H1 (cell line): ENCODE data around the gene SPG11. TPM values are rescaled to one million over a fixed set of nuclear protein-coding genes. Genes with fewer than 3 reads are reported as not detected.
"Not testable (repeated sequence)": the region's sequence is repeated elsewhere in the genome, so short reads cannot be mapped to it uniquely, and the experiment has no call there.

Source experiments
- CTCF ChIA-PET: fragments of 300-600 bp; sonication (Branson Sonifier 250); formaldehyde crosslinking; loops from one replicate; lab custom pipeline; 2021; ENCODE audit not compliant: partially characterized antibody; lab: Charles Lee
- POLR2A ChIA-PET: fragments of 300-600 bp; sonication (Branson Sonifier 250); formaldehyde crosslinking; loops from one replicate; lab custom pipeline; 2021; ENCODE audit warnings: inconsistent platforms; ENCODE audit not compliant: partially characterized antibody; lab: Charles Lee
- DNase-seq, 2 experiments: peaks; one replicate each; pipeline versions ENCODE4 v3.0.0 to v3.0.0-alpha.2; 2010 to 2022; ENCODE audit warnings: low spot score in 2 of 2, low read depth in 1 of 2, mixed read lengths in 1 of 2
- FAIRE-seq: peaks from 2 replicates; lab custom pipeline; 2011; peaks lifted over from hg19 to GRCh38; lab: Jason Lieb, UNC
- H2AFZ ChIP-seq: 2 replicates; pipeline ENCODE4 v1.8.1; 2012; ENCODE audit warnings: low read length, inconsistent platforms
- H2AK5ac ChIP-seq: 2 replicates; pipeline ENCODE4 v1.6.1; 2013; ENCODE audit warnings: low read depth, low read length
- H2BK120ac ChIP-seq: replicated peaks from 2 replicates; pipeline ENCODE3; 2013; ENCODE audit warnings: low read depth, low read length, inconsistent platforms
- H2BK12ac ChIP-seq: 2 replicates; pipeline ENCODE4 v1.6.1; 2013; ENCODE audit warnings: low read depth, low read length
- H2BK15ac ChIP-seq: 2 replicates; pipeline ENCODE4 v1.6.1; 2013; ENCODE audit warnings: low read length
- H2BK20ac ChIP-seq: 2 replicates; pipeline ENCODE4 v1.6.1; 2013; ENCODE audit warnings: low read length
- H2BK5ac ChIP-seq: 2 replicates; pipeline ENCODE4 v1.6.1; 2013; ENCODE audit warnings: low read depth, low read length
- H3K14ac ChIP-seq: 2 replicates; pipeline ENCODE4 v1.6.1; 2013; ENCODE audit warnings: inconsistent platforms; ENCODE audit not compliant: insufficient read length
- H3K18ac ChIP-seq: 2 replicates; pipeline ENCODE4 v1.6.1; 2013; ENCODE audit warnings: low read length; ENCODE audit errors: extremely low read depth
- H3K23ac ChIP-seq: 2 replicates; pipeline ENCODE4 v1.6.1; 2013; ENCODE audit warnings: inconsistent platforms; ENCODE audit not compliant: insufficient read length
- H3K23me2 ChIP-seq: 2 replicates; pipeline ENCODE4 v1.6.1; 2013; ENCODE audit warnings: low read depth, low read length
- H3K27ac ChIP-seq: 2 replicates; pipeline ENCODE4 v1.6.1; 2011; ENCODE audit warnings: low read depth, low read length, inconsistent platforms
- H3K27me3 ChIP-seq, 4 experiments: replicated peaks in 1 of 4; 1 replicate in 1 of 4; 2 replicates in 3 of 4; pipeline versions ENCODE4 v1.6.1 to v1.8.1; 2011 to 2013; ENCODE audit warnings: low read length in 3 of 4, mild to moderate bottlenecking in 3 of 4, inconsistent platforms in 2 of 4, mixed read lengths in 2 of 4, moderate library complexity in 1 of 4; ENCODE audit not compliant: control insufficient read depth in 3 of 4, insufficient read depth in 3 of 4; ENCODE audit errors: extremely low read depth in 1 of 4
- H3K36me3 ChIP-seq, 4 experiments: 2 replicates each; pipeline versions ENCODE4 v1.6.1 to v1.8.1; 2011 to 2013; ENCODE audit warnings: mild to moderate bottlenecking in 4 of 4, low read length in 3 of 4, moderate library complexity in 2 of 4, control low read depth in 1 of 4, inconsistent platforms in 1 of 4; ENCODE audit not compliant: insufficient read depth in 4 of 4, control insufficient read depth in 2 of 4
- H3K4ac ChIP-seq: replicated peaks from 2 replicates; pipeline ENCODE3; 2013; ENCODE audit warnings: low read length, low read depth, mixed read lengths, inconsistent platforms; ENCODE audit not compliant: insufficient read length
- H3K4me1 ChIP-seq, 4 experiments: replicated peaks in 1 of 4; 1 replicate in 1 of 4; 2 replicates in 3 of 4; pipeline versions ENCODE4 v1.6.1 to v1.8.1; 2011 to 2013; ENCODE audit warnings: low read length in 3 of 4, inconsistent platforms in 2 of 4, mixed read lengths in 1 of 4; ENCODE audit not compliant: insufficient read depth in 4 of 4, control insufficient read depth in 3 of 4
- H3K4me2 ChIP-seq, 2 experiments: 2 replicates each; pipeline versions ENCODE4 v1.6.1 to v1.8.1; 2011 to 2013; ENCODE audit warnings: low read depth in 2 of 2, low read length in 2 of 2, control low read depth in 1 of 2, inconsistent platforms in 1 of 2, mild to moderate bottlenecking in 1 of 2; ENCODE audit not compliant: insufficient read depth in 1 of 2
- H3K4me3 ChIP-seq, 4 experiments: fragments of 200-600, 300-600 bp in 1 of 4; sonication (generic), shearing (Covaris generic), sonication (Bioruptor Twin) in 1 of 4; 2 replicates each; pipeline versions ENCODE4 v1.5.1 to v1.8.1; 2011 to 2016; ENCODE audit warnings: low read length in 4 of 4, low read depth in 3 of 4, control low read depth in 2 of 4, inconsistent platforms in 2 of 4, mild to moderate bottlenecking in 2 of 4, mixed read lengths in 1 of 4, moderate library complexity in 1 of 4; ENCODE audit not compliant: insufficient read depth in 2 of 4; ENCODE audit errors: extremely low read depth in 1 of 4
- H3K56ac ChIP-seq: replicated peaks from 2 replicates; pipeline ENCODE3; 2013; ENCODE audit warnings: low read depth, mild to moderate bottlenecking, mixed read lengths, low read length, inconsistent platforms; ENCODE audit not compliant: insufficient read length
- H3K79me1 ChIP-seq: 2 replicates; pipeline ENCODE4 v1.6.1; 2013; ENCODE audit warnings: low read depth, low read length, control low read depth
- H3K79me2 ChIP-seq, 2 experiments: 2 replicates each; pipeline versions ENCODE4 v1.6.1 to v1.8.1; 2012 to 2013; ENCODE audit warnings: low read length in 2 of 2, mild to moderate bottlenecking in 2 of 2, inconsistent platforms in 1 of 2; ENCODE audit not compliant: insufficient read depth in 2 of 2, control insufficient read depth in 1 of 2
- H3K9ac ChIP-seq, 4 experiments: replicated peaks in 1 of 4; 1 replicate in 1 of 4; 2 replicates in 3 of 4; pipeline versions ENCODE4 v1.6.1 to v1.8.1; 2011 to 2013; ENCODE audit warnings: low read depth in 3 of 4, low read length in 3 of 4, control low read depth in 2 of 4, mild to moderate bottlenecking in 2 of 4, moderate library complexity in 2 of 4, inconsistent platforms in 1 of 4; ENCODE audit errors: extremely low read depth in 1 of 4
- H3K9me3 ChIP-seq, 2 experiments: 2 replicates each; pipeline versions ENCODE4 v1.6.1 to v1.8.1; 2012 to 2013; ENCODE audit warnings: mild to moderate bottlenecking in 2 of 2, moderate library complexity in 2 of 2, control low read depth in 1 of 2, inconsistent platforms in 1 of 2, low read depth in 1 of 2, low read length in 1 of 2, mixed read lengths in 1 of 2; ENCODE audit not compliant: insufficient read depth in 2 of 2
- H4K20me1 ChIP-seq, 2 experiments: replicated peaks in 1 of 2; 2 replicates each; pipeline versions ENCODE3 to v1.8.1; 2011 to 2013; ENCODE audit warnings: inconsistent platforms in 2 of 2, low read length in 2 of 2, mild to moderate bottlenecking in 1 of 2; ENCODE audit not compliant: insufficient read depth in 2 of 2, control insufficient read depth in 1 of 2
- H4K5ac ChIP-seq: 2 replicates; pipeline ENCODE4 v1.6.1; 2013; ENCODE audit warnings: low read length, low read depth, mixed read lengths, inconsistent platforms; ENCODE audit not compliant: insufficient read length
- H4K8ac ChIP-seq: 2 replicates; pipeline ENCODE4 v1.8.0; 2013; ENCODE audit warnings: mild to moderate bottlenecking, moderate library complexity, low read length, inconsistent platforms; ENCODE audit not compliant: insufficient read depth; ENCODE audit errors: extremely low read depth
- H4K91ac ChIP-seq: replicated peaks from 2 replicates; pipeline ENCODE3; 2013; ENCODE audit warnings: low read length, mixed read lengths, inconsistent platforms; ENCODE audit not compliant: insufficient read length
- WGBS, 2 experiments: shearing (Covaris generic) in 1 of 2; methylation state at CpG; one replicate each; pipeline versions ENCODE4 v1.1.6 to v1.1.7; 2013 to 2015; ENCODE audit warnings: low lambda C conversion rate in 2 of 2, mixed read lengths in 2 of 2, inconsistent platforms in 1 of 2, low coverage in 1 of 2, missing lambda C conversion rate in 1 of 2; ENCODE audit not compliant: insufficient replicate concordance in 2 of 2, insufficient coverage in 1 of 2, insufficient read length in 1 of 2; ENCODE audit errors: extremely low coverage in 1 of 2, missing lambda C conversion rate in 1 of 2; 5-methylcytosine and 5-hydroxymethylcytosine counted together
- polyA plus RNA-seq, 7 experiments: library from polyadenylated mRNA; depleted of rRNA in 3 of 7; stranded (reverse) in 5 of 7; unstranded in 2 of 7; fragments of >200 nt in 5 of 7; fragments of 200-250 nt in 2 of 7; gene quantifications; 1 replicate in 5 of 7; 2 replicates in 1 of 7; 4 replicates in 1 of 7; pipeline versions ENCODE4 v1.2.1 to v1.2.3, GENCODE V29; 2011 to 2013; ENCODE audit warnings: missing spikeins in 2 of 7, mixed read lengths in 2 of 7
- total RNA-seq: library from RNA; stranded (reverse); fragmentation: NEBNext Ultra II Directional; extraction: Animal tissue kit (Norgen Biotek cat#: 25700); gene quantifications from 2 replicates; pipeline ENCODE4 v1.2.1, GENCODE V29; 2021

The SPG11 gene
- total and polyA plus RNA-seq, 2 of the 8 experiments (the other 6 are each of a cell fraction or from before 2014, with no cell fraction given): 37.1 to 38.6 TPM

DNA sequence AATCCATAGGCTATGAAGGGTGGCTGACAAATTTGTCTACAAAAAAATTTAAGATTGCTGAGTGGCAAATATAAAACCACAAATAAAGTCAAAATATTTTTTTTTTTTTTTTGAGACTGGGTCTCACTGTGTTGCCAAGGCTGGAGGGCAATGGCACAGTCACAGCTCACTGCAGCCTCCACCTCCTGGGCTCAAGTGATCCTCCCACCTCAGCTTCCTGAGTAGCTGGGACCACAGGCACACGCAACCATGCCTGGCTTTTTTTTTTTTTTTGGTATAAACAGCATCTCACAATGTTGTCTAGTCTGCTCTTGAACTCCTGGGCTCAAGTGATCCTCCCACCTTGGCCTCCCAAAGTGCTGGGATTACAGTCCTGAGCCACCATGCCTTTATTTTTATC, 26.8 kb upstream of the SPG11 start:
- WGBS, 2 experiments: 60% methylated on average over 1 of the region's 1 CpG; no CpG with 5 or more reads in 1 of the 2 experiments
- not testable (repeated sequence) for FAIRE-seq
- CTCF ChIA-PET: interaction anchor here (1.2 kb wide), 1 partner anchor 27 kb away, joined by 4 read pairs; the partner anchor contains the start of gene SPG11

DNA sequence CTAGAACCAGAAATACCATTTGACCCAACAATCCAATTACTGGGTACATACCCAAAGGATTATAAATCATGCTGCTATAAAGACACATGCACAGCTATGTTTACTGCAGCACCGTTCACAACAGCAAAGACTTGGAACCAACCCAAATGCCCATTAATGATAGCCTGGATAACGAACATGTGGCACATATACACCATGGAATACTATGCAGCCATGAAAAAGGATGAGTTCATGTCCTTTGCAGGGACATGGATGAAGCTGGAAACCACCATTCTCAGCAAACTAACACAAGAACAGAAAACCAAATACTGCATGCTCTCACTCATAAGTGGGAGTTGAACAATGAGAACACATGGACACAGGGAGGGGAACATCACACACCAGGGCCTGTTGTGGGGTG, 25.9 kb upstream of the SPG11 start:
- H3K27ac ChIP-seq, H2BK20ac ChIP-seq, H4K5ac ChIP-seq, H2BK120ac ChIP-seq, H3K4me3 ChIP-seq, H3K56ac ChIP-seq, H3K79me2 ChIP-seq, H2BK5ac ChIP-seq, H3K9me3 ChIP-seq, H2BK12ac ChIP-seq, H3K79me1 ChIP-seq, H4K20me1 ChIP-seq, H4K8ac ChIP-seq, H3K4me1 ChIP-seq, POLR2A ChIA-PET, H3K4ac ChIP-seq, H2BK15ac ChIP-seq, FAIRE-seq, H3K18ac ChIP-seq, DNase-seq, H4K91ac ChIP-seq, H3K23me2 ChIP-seq, H2AK5ac ChIP-seq, H3K36me3 ChIP-seq, H3K27me3 ChIP-seq, H3K23ac ChIP-seq, H3K9ac ChIP-seq, H3K14ac ChIP-seq, H3K4me2 ChIP-seq, H2AFZ ChIP-seq: not testable (repeated sequence)
- WGBS, 2 experiments: 85% methylated on average over 2 of the region's 2 CpGs; no CpG with 5 or more reads in 1 of the 2 experiments
- CTCF ChIA-PET: interaction anchor here (0.9 to 1.3 kb wide), 2 partner anchors 48 to 164 kb away, joined by 3 to 7 read pairs; no protein-coding TSS in a partner anchor

More for the DNA sequence above, 26.8 kb upstream of the SPG11 start:
- H2BK15ac ChIP-seq, H3K79me1 ChIP-seq, H3K9ac ChIP-seq, H2BK120ac ChIP-seq, H2BK5ac ChIP-seq, H3K56ac ChIP-seq, H3K23me2 ChIP-seq, H4K5ac ChIP-seq, H2AFZ ChIP-seq, H3K4me2 ChIP-seq, H2AK5ac ChIP-seq, H3K23ac ChIP-seq, H4K91ac ChIP-seq, H2BK12ac ChIP-seq, H3K14ac ChIP-seq, H3K4me3 ChIP-seq, H3K36me3 ChIP-seq, H3K18ac ChIP-seq, H3K9me3 ChIP-seq, H3K27ac ChIP-seq, H3K27me3 ChIP-seq, H4K8ac ChIP-seq, H3K4ac ChIP-seq, POLR2A ChIA-PET, DNase-seq, H2BK20ac ChIP-seq, H4K20me1 ChIP-seq, H3K79me2 ChIP-seq, H3K4me1 ChIP-seq: not testable (repeated sequence)
